Measurements from ENCODE around the gene STK33.
A peak's percentile ranks its signal among the peaks of the same experiment; 100 is the strongest.

Gene STK33

DNA sequence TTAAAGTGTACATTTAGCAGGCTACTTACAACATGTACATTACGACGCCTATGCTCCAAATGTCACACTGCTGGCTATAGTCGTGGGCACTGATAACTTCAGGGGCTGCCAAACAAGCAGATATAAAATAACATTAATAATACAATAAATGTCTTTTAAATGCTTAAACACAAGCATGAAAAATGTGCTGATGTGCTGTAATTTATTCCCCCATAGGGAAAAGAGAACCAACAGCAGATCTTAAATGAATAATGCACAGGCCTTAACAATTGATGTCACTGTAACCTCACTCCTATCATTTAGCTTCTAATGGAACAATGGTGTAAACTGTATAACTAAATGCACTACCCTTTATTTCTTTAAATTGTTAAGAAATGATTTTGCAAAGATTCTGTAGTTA, 153.4 kb downstream of the STK33 start:
- no peak for FAIRE-seq
- DNase-seq (ENCODE audit: insufficient read length, low spot score): no peak
- TF ChIP-seq, protein P1, sequence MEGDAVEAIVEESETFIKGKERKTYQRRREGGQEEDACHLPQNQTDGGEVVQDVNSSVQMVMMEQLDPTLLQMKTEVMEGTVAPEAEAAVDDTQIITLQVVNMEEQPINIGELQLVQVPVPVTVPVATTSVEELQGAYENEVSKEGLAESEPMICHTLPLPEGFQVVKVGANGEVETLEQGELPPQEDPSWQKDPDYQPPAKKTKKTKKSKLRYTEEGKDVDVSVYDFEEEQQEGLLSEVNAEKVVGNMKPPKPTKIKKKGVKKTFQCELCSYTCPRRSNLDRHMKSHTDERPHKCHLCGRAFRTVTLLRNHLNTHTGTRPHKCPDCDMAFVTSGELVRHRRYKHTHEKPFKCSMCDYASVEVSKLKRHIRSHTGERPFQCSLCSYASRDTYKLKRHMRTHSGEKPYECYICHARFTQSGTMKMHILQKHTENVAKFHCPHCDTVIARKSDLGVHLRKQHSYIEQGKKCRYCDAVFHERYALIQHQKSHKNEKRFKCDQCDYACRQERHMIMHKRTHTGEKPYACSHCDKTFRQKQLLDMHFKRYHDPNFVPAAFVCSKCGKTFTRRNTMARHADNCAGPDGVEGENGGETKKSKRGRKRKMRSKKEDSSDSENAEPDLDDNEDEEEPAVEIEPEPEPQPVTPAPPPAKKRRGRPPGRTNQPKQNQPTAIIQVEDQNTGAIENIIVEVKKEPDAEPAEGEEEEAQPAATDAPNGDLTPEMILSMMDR (IDR thresholded peaks at IDR 0.05; ENCODE audit: insufficient read depth, missing control alignments): no peak

DNA sequence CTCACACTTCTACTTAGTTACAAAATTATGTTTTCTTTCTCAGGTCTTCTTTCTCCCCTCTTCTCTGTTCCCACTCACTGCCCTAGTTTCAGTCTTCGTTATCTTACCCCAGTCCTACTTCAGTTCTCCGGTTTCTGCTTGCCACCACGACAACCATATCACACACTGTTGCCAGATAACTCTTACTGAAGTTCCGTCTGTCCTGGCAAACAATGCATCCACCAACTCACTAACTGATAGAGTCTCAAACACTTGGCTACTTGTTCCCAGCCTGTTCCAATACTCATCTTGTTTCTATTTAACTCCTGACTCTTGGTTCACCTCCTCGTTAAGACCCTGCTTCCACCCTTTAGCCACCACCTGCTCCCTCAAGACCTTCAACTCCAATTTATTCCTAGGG, 164.5 kb downstream of the STK33 start:
- TF ChIP-seq, protein P1 (IDR thresholded peaks at IDR 0.05; ENCODE audit: insufficient read depth, missing control alignments): no peak
- DNase-seq (ENCODE audit: insufficient read length, low spot score) (no peak), FAIRE-seq (no peak)

DNA sequence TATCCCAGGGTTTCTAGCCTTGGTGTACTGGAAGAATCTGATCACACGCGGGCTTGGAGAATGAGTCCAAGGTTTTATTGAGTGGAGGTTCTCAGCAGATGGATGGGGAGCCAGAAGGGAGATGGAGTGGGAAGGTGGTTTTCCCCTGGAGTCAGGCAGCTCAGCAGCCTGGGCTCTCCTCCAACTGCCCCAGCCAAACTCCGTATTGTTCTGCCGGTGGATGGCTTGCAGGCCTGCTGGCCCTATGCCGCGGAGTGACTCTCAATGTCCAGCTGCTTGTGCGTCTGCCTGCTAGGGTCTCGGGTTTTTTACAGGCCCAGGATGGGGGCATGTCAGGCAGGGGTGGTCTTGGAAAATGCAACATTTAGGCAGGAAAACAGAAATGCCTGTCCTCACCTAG, 168.0 kb downstream of the STK33 start:
- FAIRE-seq: no peak
- TF ChIP-seq, protein P1 (IDR thresholded peaks at IDR 0.05; ENCODE audit: insufficient read depth, missing control alignments): no peak
- no peak for DNase-seq (ENCODE audit: insufficient read length, low spot score)

DNA sequence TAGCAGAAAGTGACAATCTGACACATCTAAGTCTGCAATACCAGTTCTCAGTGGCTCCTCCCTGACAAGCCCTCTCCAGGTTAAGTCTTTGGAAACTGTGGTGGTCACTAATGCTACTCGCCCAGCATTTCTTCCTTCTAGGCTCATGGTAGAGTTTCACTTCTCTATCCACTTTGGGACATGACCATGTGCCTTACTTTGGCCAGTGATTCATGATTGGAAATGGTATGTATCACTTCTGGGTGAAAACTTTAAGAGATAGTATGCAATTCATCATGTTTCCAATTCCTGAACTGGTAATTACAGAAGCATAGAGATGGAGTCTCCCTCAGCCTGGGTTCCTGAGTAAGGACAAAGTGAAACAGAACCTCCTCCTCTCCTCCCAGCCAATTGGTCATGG, 178.8 kb downstream of the STK33 start:
- FAIRE-seq (no peak), DNase-seq (ENCODE audit: insufficient read length, low spot score) (no peak)
- TF ChIP-seq, protein P1 (IDR thresholded peaks at IDR 0.05; ENCODE audit: insufficient read depth, missing control alignments): no peak

DNA sequence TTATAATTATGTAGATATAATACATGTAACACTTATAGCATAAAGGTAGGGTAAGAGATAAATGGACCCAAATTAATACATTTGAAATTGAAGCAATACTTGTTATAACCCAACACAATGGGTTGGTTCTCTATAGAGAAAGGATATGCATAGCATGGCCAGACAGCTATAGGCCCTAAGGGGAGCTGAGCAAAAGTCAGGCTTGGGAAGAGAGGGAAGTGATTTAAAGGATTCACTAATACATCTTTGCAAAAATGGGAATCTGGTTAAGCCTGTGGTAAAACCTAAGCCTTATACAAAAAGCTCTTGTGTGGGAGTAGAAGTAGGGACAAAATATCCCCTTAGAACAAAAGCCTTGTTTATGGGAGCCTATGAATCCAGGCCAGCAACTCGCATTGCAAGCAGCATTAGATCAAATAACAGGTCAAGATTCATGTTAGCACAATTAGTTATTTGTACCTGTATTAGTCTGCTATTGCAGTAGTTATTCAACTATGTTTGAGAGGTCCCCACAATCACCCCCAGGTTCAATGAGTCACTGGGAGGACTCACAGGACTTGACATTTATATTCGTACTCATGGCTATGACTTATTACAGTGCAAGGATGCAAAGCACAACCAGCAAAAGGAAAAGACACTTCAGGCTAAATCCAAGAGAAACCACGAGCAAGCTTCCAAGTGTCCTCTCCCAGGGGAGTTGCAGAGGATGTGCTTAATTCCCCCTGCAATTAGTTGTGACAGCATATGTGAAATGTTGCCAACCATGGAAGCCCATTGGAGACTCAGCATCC, 185.7 kb downstream of the STK33 start:
- DNase-seq (ENCODE audit: insufficient read length, low spot score): no peak
- FAIRE-seq: peak; percentile 89
- TF ChIP-seq, protein P1 (IDR thresholded peaks at IDR 0.05; ENCODE audit: insufficient read depth, missing control alignments): no peak

DNA sequence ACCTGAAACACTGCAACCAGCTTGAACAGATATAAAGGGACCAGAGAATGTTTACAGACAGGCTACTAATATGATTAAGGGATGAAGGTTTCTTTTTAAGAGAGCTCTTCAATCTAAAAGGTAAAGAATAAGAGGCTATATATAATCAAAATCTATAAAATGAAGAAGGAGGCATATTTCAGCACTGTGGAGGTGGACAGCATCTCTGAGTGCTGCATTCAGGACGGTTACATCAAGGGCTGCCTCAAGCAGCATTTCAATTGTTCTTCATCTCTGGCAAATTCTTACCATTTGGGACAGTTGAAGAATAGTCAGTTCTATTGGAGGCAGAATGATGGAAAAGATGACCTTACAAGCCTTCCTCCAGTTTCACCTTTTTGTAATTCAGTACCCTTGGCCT, 190.7 kb downstream of the STK33 start:
- FAIRE-seq: no peak

DNA sequence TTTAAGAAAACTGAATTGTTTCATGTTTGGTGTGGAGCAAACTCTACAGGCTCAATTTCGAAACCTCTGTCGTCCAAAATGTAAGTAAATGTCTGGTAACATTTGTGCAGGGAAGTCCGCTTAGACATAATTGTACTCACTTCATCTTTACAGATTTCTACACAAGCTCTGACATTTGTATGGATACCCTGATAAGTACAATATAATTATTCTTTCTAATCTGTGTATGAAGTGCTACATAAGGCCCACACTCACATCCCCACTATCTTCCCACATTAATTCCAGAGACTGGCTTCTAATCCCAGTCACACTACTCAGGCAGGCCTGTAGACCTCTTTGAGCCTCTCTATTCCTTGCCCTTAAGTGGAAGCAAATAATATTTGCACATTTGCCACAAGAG, 201.1 kb downstream of the STK33 start:
- peak; percentile 71 for FAIRE-seq
- no peak for DNase-seq (ENCODE audit: insufficient read length, low spot score)
- TF ChIP-seq, protein P1 (IDR thresholded peaks at IDR 0.05; ENCODE audit: insufficient read depth, missing control alignments): no peak

More for the DNA sequence above, 190.7 kb downstream of the STK33 start:
- DNase-seq (ENCODE audit: insufficient read length, low spot score): no peak
- TF ChIP-seq, protein P1 (IDR thresholded peaks at IDR 0.05; ENCODE audit: insufficient read depth, missing control alignments): no peak
